HepG2 (cell line): ENCODE data around the gene PSMD1. TPM values are rescaled to one million over a fixed set of nuclear protein-coding genes. Genes with fewer than 3 reads are reported as not detected.

ENCODE experiments used
- ARHGAP35 ChIP-seq: sonication (generic); formaldehyde crosslinking; IDR thresholded peaks from 2 replicates; pipeline ENCODE4 v1.9.0; 2022; ENCODE audit warnings: mild to moderate bottlenecking, inconsistent platforms, moderate library complexity, missing genetic modification reagents, borderline replicate concordance
- FLYWCH1 ChIP-seq: sonication (generic); formaldehyde crosslinking; IDR thresholded peaks from 2 replicates; pipeline ENCODE4 v1.8.1; 2023; ENCODE audit warnings: mild to moderate bottlenecking, missing genetic modification reagents
- FOXK2 ChIP-seq: fragments of 450-650 bp; IDR thresholded peaks from 2 replicates; pipeline ENCODE4 v1.6.1; 2016
- HIC2 ChIP-seq: sonication (generic); formaldehyde crosslinking; IDR thresholded peaks from 2 replicates; pipeline ENCODE4 v1.9.0; 2022; ENCODE audit warnings: low read depth, missing genetic modification reagents
- HOXD1 ChIP-seq: sonication (generic); formaldehyde crosslinking; IDR thresholded peaks from 2 replicates; pipeline ENCODE4 v1.5.0; 2020; ENCODE audit warnings: missing genetic modification reagents
- NR2F2 ChIP-seq: IDR thresholded peaks from 2 replicates; pipeline ENCODE4 v1.6.1; 2012; ENCODE audit warnings: low read depth, inconsistent platforms, borderline replicate concordance
- POLR2AphosphoS5 ChIP-seq: IDR thresholded peaks from 2 replicates; pipeline ENCODE4 v1.6.1; 2012; ENCODE audit warnings: low read depth, low read length
- ZNF331 ChIP-seq: sonication (generic); formaldehyde crosslinking; IDR thresholded peaks from 2 replicates; pipeline ENCODE4 v1.4.0; 2020; ENCODE audit warnings: missing genetic modification reagents
- ZXDC ChIP-seq: sonication (generic); formaldehyde crosslinking; IDR thresholded peaks from 2 replicates; pipeline ENCODE4 v1.5.0; 2020; ENCODE audit warnings: mild to moderate bottlenecking, missing genetic modification reagents
- polyA plus RNA-seq, 8 experiments: library from polyadenylated mRNA; depleted of rRNA in 3 of 8; stranded (reverse) in 7 of 8; unstranded in 1 of 8; fragments of >200 nt; fragmentation: Illumina TruSeq in 4 of 8; extraction: Trizol in 4 of 8; gene quantifications; 2 replicates each; pipeline versions ENCODE4 v1.2.1 to v1.2.3, GENCODE V29; 2011 to 2016; ENCODE audit warnings: low read depth in 4 of 8, missing spikeins in 1 of 8, mixed read lengths in 1 of 8; ENCODE audit not compliant: insufficient read depth in 1 of 8
- total RNA-seq, 5 experiments: library from RNA; depleted of rRNA; stranded (reverse); fragments of >200 nt; fragmentation: Illumina TruSeq; extraction: Trizol; gene quantifications; 2 replicates each; pipeline ENCODE4 v1.2.3, GENCODE V29; 2016; ENCODE audit warnings: low read depth in 1 of 5
- TF ChIP-seq, protein P1 (sequence below): sonication (generic); formaldehyde crosslinking; IDR thresholded peaks from 2 replicates; pipeline ENCODE4 v1.4.0; 2020; ENCODE audit warnings: mild to moderate bottlenecking, missing genetic modification reagents
- TF ChIP-seq, protein P2 (sequence below): sonication (generic); formaldehyde crosslinking; IDR thresholded peaks from 2 replicates; pipeline ENCODE4 v1.4.0; 2020; ENCODE audit warnings: missing genetic modification reagents, low read depth, mild to moderate bottlenecking, borderline replicate concordance
- TF ChIP-seq, protein P3 (sequence below): IDR thresholded peaks from 2 replicates; pipeline ENCODE4 v1.6.1; 2016; ENCODE audit warnings: missing genetic modification reagents, missing compliant biosample characterization
- TF ChIP-seq, protein P4 (sequence below): sonication (generic); formaldehyde crosslinking; conservative IDR thresholded peaks from 2 replicates; pipeline ENCODE4 v1.4.0; 2020; ENCODE audit warnings: mild to moderate bottlenecking, missing genetic modification reagents, moderate library complexity

PSMD1 gene
- total and polyA plus RNA-seq, 2 of the 13 experiments (the other 11 are each of a cell fraction or from before 2014, with no cell fraction given) = 136 to 191 TPM

GRCh38 chr2:231065966-231066365, 9.3 kb downstream of the PSMD1 start (continued):
- TF ChIP-seq, protein P1, sequence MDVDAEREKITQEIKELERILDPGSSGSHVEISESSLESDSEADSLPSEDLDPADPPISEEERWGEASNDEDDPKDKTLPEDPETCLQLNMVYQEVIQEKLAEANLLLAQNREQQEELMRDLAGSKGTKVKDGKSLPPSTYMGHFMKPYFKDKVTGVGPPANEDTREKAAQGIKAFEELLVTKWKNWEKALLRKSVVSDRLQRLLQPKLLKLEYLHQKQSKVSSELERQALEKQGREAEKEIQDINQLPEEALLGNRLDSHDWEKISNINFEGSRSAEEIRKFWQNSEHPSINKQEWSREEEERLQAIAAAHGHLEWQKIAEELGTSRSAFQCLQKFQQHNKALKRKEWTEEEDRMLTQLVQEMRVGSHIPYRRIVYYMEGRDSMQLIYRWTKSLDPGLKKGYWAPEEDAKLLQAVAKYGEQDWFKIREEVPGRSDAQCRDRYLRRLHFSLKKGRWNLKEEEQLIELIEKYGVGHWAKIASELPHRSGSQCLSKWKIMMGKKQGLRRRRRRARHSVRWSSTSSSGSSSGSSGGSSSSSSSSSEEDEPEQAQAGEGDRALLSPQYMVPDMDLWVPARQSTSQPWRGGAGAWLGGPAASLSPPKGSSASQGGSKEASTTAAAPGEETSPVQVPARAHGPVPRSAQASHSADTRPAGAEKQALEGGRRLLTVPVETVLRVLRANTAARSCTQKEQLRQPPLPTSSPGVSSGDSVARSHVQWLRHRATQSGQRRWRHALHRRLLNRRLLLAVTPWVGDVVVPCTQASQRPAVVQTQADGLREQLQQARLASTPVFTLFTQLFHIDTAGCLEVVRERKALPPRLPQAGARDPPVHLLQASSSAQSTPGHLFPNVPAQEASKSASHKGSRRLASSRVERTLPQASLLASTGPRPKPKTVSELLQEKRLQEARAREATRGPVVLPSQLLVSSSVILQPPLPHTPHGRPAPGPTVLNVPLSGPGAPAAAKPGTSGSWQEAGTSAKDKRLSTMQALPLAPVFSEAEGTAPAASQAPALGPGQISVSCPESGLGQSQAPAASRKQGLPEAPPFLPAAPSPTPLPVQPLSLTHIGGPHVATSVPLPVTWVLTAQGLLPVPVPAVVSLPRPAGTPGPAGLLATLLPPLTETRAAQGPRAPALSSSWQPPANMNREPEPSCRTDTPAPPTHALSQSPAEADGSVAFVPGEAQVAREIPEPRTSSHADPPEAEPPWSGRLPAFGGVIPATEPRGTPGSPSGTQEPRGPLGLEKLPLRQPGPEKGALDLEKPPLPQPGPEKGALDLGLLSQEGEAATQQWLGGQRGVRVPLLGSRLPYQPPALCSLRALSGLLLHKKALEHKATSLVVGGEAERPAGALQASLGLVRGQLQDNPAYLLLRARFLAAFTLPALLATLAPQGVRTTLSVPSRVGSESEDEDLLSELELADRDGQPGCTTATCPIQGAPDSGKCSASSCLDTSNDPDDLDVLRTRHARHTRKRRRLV (CRISPR knock-in tag) = no peak
- TF ChIP-seq, protein P2, sequence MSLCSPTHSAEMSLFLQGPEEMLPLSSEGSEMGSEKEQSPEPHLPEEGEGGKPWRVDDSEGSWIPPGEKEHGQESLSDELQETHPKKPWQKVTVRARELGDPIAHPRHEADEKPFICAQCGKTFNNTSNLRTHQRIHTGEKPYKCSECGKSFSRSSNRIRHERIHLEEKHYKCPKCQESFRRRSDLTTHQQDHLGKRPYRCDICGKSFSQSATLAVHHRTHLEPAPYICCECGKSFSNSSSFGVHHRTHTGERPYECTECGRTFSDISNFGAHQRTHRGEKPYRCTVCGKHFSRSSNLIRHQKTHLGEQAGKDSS (CRISPR knock-in tag) = no peak
- TF ChIP-seq HOXD1 = no peak
- TF ChIP-seq POLR2AphosphoS5 = no peak
- TF ChIP-seq HIC2 = no peak
- no peak for TF ChIP-seq FOXK2
- TF ChIP-seq ZNF331 (CRISPR knock-in tag) = peak; percentile 51; the same call in 1 of the 2 replicates
- no peak for TF ChIP-seq NR2F2
- TF ChIP-seq, protein P3, sequence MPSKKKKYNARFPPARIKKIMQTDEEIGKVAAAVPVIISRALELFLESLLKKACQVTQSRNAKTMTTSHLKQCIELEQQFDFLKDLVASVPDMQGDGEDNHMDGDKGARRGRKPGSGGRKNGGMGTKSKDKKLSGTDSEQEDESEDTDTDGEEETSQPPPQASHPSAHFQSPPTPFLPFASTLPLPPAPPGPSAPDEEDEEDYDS (CRISPR knock-in tag) = 0 out of 2 replicates have a peak, but pooled peaks have one; percentile 32
- no peak for TF ChIP-seq FLYWCH1
- no peak for TF ChIP-seq ARHGAP35 (CRISPR knock-in tag)
- no peak for TF ChIP-seq ZXDC
- TF ChIP-seq, protein P4, sequence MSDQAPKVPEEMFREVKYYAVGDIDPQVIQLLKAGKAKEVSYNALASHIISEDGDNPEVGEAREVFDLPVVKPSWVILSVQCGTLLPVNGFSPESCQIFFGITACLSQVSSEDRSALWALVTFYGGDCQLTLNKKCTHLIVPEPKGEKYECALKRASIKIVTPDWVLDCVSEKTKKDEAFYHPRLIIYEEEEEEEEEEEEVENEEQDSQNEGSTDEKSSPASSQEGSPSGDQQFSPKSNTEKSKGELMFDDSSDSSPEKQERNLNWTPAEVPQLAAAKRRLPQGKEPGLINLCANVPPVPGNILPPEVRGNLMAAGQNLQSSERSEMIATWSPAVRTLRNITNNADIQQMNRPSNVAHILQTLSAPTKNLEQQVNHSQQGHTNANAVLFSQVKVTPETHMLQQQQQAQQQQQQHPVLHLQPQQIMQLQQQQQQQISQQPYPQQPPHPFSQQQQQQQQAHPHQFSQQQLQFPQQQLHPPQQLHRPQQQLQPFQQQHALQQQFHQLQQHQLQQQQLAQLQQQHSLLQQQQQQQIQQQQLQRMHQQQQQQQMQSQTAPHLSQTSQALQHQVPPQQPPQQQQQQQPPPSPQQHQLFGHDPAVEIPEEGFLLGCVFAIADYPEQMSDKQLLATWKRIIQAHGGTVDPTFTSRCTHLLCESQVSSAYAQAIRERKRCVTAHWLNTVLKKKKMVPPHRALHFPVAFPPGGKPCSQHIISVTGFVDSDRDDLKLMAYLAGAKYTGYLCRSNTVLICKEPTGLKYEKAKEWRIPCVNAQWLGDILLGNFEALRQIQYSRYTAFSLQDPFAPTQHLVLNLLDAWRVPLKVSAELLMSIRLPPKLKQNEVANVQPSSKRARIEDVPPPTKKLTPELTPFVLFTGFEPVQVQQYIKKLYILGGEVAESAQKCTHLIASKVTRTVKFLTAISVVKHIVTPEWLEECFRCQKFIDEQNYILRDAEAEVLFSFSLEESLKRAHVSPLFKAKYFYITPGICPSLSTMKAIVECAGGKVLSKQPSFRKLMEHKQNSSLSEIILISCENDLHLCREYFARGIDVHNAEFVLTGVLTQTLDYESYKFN (CRISPR knock-in tag) = peak; percentile 60
